ENCODE data around the gene TMEM63A.

Gene TMEM63A

DNA sequence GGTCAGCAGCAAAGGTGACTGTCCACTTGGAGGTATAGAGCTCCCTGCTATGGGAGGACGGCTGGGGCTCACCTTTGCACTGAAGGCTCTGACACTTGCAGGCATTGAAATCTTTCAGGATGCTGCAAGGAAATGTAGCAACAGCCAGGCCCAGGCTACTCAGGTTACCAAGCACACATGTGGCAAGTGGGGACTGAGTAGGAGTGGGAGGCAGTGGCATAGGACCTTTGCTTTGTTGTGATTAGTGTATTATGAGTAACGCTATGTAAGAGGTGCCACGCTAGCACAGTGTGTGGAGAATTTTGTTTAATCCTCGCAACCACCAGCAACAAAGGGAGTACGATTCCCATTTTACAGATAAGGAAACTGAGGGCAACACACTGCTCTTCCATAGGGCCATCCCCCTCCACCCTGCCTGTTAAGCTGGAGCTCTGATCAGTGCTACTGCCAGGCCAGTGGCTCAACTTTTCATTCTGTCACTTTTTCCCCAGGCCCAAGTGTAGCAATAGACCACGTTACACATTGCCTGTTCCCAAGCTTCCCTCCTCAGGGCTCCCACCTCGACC, 21.2 kb downstream of the TMEM63A start:
- Histone ChIP-seq H3K27me3 (no peaks in the 10 kb centered on the region), H3K36me3 (no peaks in the 10 kb centered on the region), H3K4me3 (ENCODE audit: low read depth, low read length) (no peak overlapping the region), H3K9me3 (no peaks in the 10 kb centered on the region), H3K4me1 (no peaks in the 10 kb centered on the region)
- TF ChIP-seq, protein P1, sequence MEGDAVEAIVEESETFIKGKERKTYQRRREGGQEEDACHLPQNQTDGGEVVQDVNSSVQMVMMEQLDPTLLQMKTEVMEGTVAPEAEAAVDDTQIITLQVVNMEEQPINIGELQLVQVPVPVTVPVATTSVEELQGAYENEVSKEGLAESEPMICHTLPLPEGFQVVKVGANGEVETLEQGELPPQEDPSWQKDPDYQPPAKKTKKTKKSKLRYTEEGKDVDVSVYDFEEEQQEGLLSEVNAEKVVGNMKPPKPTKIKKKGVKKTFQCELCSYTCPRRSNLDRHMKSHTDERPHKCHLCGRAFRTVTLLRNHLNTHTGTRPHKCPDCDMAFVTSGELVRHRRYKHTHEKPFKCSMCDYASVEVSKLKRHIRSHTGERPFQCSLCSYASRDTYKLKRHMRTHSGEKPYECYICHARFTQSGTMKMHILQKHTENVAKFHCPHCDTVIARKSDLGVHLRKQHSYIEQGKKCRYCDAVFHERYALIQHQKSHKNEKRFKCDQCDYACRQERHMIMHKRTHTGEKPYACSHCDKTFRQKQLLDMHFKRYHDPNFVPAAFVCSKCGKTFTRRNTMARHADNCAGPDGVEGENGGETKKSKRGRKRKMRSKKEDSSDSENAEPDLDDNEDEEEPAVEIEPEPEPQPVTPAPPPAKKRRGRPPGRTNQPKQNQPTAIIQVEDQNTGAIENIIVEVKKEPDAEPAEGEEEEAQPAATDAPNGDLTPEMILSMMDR (IDR thresholded peaks at IDR 0.05; ENCODE audit: low read depth, low read length): no peak
- DNase-seq: no peak

DNA sequence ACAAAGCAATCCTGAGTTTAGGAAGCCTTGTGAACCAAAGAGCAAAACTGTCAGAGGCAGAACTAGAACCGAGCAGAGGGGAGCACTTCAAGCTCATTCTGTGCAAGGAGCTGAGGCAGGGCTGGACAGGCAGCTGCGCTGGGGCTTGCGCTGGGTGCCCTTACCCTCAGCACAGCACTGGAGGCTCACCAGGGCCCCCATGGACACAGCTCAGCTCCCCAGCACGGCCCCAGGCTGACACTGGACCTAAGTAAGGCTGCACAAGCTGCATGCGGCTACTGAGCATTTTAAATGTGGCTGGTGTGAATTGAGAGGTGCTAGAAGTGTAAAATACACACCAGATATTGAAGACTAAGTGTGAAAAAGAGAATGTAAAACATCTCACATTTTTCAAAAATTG, 22.1 kb downstream of the TMEM63A start:
- H3K9me3 ChIP-seq: no peaks in the 10 kb centered on the region
- no peak overlapping the region for H3K4me3 ChIP-seq (ENCODE audit: low read depth, low read length)
- H3K36me3 ChIP-seq: no peaks in the 10 kb centered on the region
- no peaks in the 10 kb centered on the region for H3K4me1 ChIP-seq
- TF ChIP-seq, protein P1 (IDR thresholded peaks at IDR 0.05; ENCODE audit: low read depth, low read length): no peak
- H3K27me3 ChIP-seq: no peaks in the 10 kb centered on the region
- DNase-seq: no peak

DNA sequence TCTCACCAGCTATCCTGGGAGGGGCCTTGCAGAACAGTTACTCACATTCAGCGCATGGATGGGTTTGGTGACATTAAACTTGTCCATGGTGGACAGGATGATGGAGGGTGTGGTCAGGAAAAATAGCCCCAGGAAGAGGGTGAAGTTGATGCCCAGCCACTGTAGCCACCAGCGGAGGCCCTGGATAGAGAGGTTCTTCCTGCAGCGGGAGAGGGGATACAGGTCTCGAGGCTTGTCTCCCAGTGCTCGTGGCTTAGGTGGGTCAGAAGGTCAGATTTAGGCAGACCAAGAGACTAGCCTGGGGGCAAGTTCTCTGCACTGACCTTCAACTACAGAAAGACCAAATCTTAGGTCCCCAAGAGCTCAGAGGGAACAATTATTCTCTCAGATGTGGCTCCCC, 23.0 kb downstream of the TMEM63A start:
- no peak for DNase-seq
- TF ChIP-seq, protein P1 (IDR thresholded peaks at IDR 0.05; ENCODE audit: low read depth, low read length): no peak
- H3K4me1 ChIP-seq: no peaks in the 10 kb centered on the region
- no peak overlapping the region for H3K4me3 ChIP-seq (ENCODE audit: low read depth, low read length)
- no peaks in the 10 kb centered on the region for H3K9me3 ChIP-seq
- no peaks in the 10 kb centered on the region for H3K27me3 ChIP-seq
- no peaks in the 10 kb centered on the region for H3K36me3 ChIP-seq

DNA sequence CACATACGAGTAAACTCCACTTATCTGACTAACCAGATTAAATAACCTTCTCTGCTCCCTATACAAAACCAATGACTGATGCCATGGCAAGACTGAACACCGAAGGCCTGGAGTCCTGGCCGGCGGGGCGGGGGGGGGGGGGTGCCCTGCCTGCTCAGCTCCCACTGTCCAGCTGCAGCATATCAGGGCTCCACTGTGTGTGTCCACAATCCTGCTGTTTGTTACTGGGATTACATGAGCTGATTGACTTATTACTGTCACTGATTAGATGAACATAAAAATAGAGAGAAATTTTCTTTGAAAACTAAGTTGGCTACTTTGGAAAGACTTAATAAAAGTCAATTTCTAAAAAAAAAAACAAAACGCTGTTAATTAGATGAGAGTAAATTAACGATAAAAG, 24.9 kb downstream of the TMEM63A start:
- no peak for DNase-seq
- Histone ChIP-seq H3K4me1 (no peaks in the 10 kb centered on the region), H3K4me3 (ENCODE audit: low read depth, low read length) (no peak overlapping the region), H3K27me3 (no peaks in the 10 kb centered on the region), H3K9me3 (no peaks in the 10 kb centered on the region), H3K36me3 (no peaks in the 10 kb centered on the region)
- TF ChIP-seq, protein P1 (IDR thresholded peaks at IDR 0.05; ENCODE audit: low read depth, low read length): no peak

DNA sequence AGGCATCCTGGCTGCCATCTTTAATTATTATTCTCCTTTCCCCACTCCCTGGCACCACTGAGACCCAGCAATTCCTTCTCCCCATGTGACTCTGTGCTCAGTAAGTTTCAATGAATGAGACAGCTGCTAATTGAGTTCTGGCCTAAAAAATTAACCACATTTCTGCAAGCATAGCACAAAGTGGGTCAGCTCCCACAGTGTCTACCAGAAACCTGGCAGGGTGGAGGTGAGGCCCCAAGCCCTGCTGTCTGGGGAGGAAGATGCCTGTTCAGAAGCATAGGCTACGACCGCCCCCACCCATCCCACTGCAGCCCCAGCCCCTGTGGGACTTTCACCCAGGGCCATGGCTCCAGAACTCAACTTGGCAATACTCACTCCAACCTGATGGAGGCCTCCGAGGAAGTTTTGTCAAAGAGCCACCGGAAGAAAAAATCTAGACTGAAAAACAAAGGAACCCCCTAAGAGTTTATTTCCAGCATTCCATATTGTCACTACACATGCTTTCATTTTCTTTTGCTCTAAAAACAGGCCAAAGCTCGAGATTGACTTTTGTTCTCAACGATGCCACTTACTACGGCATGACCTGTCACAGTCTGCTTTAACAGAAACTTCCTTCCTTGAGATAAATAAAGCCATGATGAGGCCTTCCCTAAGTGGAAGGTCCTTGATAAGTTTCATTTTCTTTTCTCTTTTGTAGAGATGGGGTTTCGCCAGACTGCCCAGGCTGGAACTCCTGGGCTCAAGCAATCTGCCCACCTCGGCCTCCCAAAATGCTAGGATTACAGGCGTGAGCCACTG, 26.5 kb downstream of the TMEM63A start:
- no peaks in the 10 kb centered on the region for H3K9me3 ChIP-seq
- H3K4me1 ChIP-seq: no peaks in the 10 kb centered on the region
- TF ChIP-seq, protein P1 (IDR thresholded peaks at IDR 0.05; ENCODE audit: low read depth, low read length): 0 out of 2 replicates have a peak, but pooled peaks have one; percentile 4
- no peak for DNase-seq
- H3K36me3 ChIP-seq: no peaks in the 10 kb centered on the region
- H3K27me3 ChIP-seq: no peaks in the 10 kb centered on the region
- no peak overlapping the region for H3K4me3 ChIP-seq (ENCODE audit: low read depth, low read length)

DNA sequence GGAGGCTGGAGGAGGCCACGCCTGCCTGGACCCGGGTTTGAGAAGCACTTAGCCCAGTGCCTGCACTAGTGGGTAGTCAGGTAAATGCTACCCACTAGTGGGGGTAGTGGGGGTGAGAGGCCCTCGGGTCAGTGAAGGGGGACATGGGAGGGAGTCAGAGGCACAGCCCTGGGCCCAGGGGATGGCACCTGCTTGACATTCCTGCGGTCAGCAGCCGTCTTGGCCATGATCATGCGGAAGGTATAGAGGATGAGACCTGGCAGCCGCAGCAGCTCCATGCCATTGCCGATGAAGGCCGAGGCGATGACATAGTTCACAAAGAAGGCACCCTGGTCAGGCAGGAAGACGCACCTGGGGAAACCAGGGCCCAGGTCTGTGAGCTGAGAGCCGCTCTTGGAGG, 28.7 kb downstream of the TMEM63A start:
- Histone ChIP-seq H3K4me3 (ENCODE audit: low read depth, low read length) (no peak overlapping the region), H3K4me1 (peaks cover 6% of the 10 kb centered on the region), H3K9me3 (no peaks in the 10 kb centered on the region), H3K36me3 (no peaks in the 10 kb centered on the region), H3K27me3 (no peaks in the 10 kb centered on the region)
- no peak for DNase-seq
- TF ChIP-seq, protein P1 (IDR thresholded peaks at IDR 0.05; ENCODE audit: low read depth, low read length): no peak
